NCI-H2227 (cell line): ENCODE results near the gene TAB2.
"Not testable (repeated sequence)": the region's sequence is repeated elsewhere in the genome, so short reads cannot be mapped to it uniquely, and the experiment has no call there.

Source experiments
- DNase-seq: peaks from one replicate; lab custom pipeline; 2025; ENCODE audit not compliant: unreplicated experiment; lab: John Stamatoyannopoulos, UW

Gene TAB2

DNA sequence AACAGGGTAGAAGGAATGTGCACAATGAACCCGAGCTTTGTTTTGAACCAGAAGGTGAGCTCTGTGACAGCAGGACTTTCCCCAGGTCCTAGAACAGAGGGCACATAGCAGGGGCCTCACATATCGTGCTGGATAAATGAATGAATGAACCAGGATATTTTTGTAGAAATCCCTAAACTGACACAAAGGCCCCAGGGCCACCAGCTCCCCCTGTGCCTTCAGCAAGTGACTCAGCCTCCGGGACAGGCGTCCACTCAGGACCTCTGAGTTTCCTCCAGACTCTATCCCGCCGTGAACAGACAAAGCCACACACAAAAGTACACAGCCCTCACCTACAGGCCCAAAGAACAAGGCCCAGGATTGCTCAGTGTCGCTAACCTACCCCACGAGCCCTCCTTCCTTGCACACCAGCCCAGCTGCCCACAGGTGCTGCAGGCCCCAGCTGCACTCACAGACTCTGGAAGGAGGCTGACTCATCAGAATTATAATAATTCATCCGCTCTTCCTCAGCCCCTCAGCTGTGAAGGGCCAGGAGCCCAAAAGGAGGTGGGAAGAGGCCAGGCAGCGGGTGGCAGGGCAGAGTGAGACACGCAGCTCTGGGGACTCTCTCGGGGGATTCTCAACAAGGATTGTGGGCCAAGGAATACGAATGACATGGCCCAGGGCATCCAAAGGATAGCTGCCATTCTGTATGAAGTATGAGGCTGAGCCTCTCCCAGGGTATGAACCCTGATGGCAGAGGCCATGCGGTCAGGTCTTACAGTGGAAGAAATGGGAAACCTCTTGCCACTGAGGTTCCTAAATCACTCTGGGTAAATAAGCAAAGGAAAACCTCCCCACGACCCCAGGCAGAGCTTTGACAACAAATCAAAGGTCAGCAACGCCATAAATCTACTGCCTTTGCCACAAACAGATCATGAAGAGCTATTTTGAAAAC is 123.5 kb downstream of the TAB2 start:
- no peak for DNase-seq

DNA sequence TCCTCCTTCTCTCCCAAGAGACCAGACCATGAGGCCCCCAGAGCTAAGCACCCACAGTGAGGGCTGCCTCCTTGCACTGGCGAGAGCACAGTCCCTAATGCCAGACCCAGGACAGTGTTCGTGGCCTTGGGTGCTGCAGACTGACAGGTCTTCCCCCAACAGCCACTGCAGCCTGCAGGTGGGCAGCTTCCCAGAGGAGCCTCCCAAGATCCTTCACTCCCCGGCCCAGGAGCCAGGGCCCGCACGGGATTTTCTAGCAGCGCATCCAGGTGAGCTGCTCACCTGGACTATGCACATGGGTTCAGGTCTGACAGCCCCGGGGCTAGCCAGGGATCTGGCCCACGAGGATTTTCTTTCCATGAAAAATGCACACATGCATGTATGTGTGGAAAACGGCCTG is 124.2 kb downstream of the TAB2 start:
- DNase-seq: no peak

DNA sequence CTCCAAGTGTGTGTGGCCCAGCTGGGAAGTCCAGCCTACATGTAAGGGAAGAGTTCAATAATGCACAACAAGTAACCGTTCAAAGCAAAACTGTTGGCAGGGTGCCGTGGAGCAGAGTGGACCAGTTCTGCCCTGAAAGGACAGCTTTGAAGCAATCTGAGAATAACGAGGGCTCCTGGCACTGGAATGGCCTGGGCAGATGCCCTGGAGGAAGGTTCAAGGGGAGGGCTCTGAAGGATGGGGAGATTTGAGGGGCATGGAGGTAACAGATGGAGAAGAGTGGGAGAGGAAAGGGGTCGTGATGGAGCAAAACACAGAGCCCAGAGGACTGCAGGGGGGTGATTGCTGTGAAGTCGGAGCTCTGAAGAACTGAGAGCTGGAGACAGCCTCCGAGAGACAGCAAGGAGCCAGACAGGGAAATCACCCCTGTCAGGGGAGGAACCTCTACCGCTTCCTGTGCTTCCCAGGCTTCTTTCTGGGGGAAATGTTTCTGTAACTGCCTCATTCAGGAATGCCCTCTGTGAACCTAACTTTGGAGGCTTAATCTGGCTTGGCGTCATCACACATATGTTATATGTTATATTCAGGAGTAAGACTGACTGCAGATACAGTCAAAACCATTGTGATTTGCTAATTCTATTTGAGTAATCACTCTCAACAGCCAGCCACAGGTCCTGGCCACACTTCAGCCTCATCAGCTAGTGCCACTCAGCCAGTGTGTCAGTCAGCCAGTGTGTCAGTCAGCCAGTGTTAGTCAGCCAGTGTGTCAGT is 126.1 kb downstream of the TAB2 start:
- no peak for DNase-seq

DNA sequence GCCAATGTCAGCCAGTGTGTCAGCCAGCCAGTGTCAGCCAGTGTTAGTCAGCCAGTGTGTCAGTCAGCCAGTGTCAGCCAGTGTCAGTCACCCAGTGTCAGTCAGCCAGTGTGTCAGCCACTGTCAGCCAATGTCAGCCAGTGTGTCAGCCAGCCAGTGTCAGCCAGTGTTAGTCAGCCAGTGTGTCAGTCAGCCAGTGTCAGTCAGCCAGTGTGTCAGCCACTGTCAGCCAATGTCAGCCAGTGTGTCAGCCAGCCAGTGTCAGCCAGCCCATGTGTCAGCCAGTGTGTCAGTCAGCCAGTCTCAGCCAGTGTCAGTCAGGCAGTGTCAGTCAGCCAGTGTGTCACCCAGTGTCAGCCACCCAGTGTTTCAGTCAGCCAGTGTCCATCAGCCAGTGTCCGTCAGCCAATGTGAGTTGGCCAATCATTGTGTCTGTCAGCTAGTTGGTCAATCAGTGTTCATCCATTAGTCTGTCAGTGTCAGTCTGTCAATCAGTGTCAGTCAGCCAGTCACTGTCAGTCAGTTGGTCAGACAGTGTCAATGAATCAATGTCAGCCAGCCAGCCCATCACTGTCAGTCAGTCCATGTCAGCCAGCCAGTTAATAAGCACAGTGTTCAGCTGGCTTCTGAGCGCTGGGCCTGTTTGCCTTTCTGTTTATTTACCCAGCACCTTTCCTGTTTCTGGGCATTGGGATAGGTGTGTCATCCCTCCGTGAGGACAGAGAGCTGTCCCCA is 127.0 kb downstream of the TAB2 start:
- DNase-seq: not testable (repeated sequence)

DNA sequence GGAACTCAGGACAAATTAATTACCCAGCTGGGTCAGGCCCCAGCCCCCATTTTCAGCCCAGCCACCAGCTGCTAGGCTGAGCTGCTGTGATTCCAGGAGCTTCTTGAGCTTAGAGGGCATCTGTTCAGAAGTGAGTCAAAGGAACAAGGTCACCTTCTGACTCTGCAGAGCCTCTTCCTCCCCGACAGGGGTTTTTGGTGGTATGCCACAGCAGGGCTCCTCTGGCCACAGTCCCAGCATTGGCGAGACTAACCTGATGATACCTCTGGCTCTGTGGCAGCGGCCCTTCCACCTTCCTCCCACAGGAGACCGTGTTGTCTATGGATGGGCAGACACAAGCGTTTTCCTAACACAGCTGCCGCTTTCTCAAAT is 127.6 kb downstream of the TAB2 start:
- no peak for DNase-seq

DNA sequence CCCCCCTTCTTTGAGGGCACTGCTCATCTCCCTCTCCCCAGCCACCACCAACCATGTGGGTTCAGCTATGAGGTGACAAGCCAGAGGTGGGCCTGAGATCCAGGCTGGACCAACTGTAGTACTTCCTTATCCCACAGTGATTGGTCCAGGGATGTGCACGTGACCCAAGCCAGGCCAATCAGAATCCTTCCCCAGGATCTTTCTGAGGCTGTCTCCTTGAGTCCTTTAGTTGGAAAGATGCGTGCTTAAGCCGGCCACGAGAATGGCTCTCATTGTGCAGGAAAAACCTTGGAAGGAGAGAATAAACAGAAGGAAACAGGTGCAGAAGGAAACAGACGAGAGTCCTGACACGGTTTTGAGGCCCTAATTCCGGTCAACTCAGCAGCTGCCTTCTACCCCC is 128.1 kb downstream of the TAB2 start:
- DNase-seq: no peak

DNA sequence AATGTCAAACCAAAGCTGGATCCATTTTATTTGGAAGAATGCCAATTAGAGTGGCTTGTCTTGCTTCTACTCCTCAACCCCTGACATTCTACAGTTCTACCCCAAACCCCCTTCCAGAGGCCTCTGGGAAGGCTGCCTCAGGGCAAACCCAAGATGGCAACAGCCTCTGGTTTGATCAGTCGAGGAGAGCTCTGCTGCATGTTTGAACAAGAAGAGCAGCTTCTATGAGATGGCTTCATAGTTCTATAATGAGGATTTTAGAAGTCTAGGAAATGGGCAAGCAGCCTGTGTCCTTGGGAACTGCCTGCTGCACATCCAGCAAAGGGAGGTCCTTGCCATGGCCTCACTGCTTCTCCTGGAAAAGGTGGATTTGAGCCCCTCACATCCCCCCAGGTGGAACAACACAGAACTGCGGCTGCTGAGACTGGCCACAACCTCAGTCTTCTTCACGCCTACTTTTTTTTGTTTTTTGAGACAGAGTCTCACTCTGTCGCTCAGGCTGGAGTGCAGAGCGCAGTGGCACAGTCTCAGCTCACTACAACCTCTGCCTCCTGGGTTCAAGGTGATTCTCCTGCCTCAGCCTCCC is 129.4 kb downstream of the TAB2 start:
- no peak for DNase-seq

DNA sequence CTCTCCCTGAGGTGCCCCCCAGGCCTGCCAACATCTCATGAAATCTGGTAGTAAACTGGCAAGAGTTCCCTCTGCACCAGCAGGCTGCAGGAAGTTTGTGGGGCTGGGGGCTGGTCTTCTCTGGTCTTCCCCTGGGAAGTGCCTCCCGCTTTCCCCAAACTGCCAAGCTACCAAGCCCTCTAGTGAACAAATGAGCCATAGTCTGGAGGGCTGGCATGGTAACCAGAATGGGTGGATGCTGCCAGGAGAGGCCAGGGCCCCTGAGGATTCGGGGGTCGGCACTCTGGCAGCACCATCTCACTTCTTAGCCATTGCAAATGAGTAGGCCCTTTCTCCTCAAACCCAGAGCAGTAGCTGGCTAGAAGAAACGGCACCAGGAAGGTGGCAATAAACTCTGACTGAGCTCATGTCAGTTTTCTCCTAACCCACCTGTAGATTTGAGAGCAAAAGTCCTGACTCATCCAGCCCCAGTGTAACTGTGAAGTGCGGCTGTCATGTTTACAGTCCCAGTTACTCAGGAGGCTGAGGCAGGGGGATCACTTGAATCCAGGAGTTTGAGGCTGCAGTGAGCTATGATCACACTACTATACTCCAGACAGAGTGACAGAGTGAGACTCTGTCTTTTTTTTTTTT is 131.4 kb downstream of the TAB2 start:
- no peak for DNase-seq

DNA sequence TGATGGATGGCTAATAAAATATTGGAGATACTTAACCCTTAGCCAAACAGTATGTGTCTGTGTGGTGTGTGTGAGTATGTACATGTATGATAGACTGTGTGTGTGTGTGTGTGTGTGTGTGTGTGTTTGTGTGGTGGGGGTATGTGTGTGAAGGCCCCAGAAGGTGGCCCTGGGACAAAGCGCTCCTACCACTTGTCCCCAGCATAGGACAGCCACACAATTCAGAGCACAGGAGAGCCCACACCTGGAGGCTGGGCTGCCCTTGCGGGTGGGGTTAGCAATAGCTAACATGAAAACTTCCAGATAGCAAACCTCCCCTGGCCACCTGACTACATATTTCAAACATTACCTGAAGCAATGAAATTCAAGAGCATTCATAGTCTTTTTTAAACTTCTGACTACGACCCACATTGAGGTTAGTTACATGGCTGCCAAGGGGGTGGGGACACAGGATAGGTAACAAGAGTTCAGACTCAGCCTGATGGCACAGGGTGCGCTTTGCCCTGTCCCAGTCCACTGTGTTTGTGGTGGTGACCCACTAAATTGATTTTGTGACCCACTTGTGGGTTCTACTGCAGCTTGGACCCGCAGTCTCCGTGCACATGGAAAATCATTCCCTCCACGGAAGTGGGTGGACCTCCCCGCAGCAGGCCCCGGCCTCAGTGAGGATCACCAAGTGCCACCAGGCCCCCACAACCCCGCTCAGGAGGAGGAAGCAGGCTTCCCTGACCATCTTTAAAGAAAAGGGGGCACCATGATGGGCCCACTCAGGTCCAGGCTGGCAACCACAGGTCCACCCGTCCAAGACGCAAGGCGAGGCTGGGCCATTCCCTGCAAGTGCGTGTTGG is 132.5 kb downstream of the TAB2 start:
- DNase-seq: no peak

DNA sequence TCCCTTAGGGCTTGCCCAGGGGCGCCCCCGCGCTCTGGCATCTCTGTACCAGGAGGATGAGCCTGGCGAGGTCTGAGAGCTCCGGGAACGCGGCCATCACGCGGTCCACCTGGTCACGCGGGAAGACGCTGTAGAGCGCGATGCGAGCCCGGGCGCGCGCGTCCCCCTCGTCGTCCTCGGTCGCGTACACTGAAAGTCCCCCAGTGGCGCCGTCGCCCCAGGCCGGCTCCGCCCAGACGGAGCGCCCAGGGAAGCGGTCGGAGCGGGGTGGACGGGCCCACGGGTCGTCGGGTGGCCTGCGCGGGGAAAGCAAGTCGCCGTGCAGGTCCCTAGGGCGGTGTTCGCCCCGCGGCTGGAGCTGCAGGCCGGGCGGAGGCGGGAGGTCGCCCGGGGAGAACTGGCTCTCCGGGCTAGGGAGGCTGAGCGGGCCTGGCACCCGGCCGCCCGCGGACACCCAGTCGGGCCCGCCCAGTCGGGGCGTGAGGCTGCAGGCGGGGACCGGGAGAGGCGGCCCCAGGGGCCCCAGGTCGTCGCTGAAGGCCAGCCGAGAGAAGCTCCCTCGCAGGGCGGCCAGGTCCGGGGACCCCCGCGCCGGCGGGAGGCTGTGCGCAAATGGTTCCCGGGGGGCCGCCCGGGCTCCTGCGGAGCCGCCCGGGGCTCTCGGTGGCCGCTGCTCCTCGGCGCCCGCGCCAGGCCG is 133.3 kb downstream of the TAB2 start:
- DNase-seq: peak; percentile 17

DNA sequence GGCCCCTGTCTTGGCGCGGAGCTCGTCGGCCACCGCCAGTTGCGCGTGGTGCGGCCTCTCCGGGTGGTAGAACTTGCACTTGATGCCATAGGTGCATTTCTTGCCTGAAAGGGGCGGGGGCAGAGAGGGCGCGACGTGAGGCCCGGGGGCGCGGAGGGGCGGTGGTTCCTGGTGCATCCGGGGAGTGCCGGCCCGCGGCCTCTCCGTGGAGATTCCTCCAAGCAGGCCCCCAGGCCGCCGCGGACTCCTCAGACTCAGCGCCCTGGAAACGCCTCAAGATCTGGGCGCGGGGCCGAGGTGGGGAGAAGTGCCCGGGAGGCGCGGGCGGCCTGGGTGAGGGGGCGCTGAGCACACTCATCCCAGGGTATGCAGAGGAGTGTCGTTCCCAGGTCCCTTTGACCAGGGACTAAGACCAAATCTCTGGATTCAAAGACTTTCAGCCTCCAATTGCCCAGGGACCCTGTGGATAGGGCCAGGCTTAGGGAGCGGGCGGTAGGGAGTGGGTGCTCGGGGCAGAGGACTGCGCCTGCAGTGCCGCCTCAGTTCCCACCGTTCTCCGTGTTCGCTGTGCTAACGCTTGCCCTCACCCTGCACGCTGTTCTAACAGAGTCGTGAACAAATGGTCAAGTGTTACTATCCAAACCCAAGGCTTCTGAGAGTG is 134.0 kb downstream of the TAB2 start:
- DNase-seq: no peak

DNA sequence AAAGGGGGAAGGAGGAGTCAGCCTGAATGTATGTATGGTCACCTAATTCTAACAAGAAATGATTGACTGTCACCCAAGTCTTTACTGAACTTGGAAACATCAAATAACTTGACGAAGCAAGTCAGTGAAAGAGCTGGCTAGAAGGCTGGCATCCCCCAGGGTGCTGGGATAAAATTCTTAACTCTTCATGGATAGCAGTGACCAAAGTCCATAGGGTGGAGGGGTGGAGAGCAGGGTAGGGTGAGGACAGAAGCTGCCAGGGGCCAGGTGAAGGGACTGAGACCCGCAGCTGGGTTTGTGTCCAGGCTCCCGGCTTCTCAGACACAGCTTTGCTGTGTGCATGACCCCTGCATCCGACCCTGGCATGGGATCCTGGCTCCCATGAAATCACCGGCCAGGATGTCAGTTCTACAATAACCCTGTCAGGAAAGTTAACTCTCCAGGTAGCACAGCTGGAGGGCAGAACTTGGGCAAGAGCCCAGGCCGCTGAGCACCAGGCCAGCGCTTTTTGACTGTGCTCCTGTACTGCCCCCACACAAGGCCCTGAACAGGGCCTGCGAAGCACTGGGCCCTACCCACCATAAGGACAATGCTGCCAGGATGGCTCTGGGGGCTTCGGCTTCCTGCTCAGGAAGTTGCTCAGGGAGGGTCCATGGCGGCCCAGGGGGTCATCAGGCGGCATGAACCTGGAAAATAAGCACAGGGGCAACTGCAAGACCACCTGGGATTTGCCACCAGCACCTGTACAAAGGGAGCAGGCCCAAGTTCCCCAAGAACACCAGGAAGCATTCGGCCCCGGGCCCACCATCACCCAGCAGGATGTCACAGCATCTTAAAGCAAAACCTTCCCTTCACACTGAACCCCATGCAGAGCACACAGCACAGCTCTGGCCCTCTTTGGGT is 134.8 kb downstream of the TAB2 start:
- DNase-seq: no peak

DNA sequence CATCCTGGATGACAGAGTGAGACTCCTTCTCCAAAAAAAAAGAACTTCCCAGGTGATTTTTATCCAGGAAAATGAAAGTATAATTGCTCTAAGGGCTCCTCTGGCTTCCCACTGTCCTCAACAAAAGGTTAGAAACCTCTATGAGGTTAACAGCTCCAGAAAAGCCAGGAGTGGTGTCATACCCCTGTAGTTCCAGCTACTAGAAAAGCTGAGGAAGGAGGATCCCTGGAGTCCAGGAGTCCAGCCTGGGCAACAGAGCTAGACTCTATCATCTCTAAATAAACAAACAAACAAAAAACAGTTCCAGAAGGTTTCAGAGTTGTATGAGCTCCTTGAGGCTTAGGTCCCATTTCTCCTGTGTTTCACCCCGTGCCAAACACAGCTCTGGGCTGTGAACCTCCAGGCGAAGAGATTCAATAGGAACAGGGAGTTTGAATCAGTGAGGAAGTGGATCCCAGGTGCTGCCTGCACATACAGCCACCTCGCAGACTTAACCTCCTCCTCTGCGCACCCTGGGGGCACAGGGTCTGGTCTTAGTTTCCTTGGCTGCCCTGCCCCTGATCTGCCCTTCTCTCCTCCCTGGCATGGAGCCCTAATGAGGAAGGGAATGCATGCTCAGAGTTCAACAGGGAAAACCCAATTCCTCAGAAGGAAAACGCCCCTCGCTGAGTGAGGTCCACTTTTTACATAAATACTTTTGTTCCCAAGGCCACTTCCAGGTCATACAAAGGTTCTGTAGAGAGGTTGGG is 136.3 kb downstream of the TAB2 start:
- DNase-seq: no peak

DNA sequence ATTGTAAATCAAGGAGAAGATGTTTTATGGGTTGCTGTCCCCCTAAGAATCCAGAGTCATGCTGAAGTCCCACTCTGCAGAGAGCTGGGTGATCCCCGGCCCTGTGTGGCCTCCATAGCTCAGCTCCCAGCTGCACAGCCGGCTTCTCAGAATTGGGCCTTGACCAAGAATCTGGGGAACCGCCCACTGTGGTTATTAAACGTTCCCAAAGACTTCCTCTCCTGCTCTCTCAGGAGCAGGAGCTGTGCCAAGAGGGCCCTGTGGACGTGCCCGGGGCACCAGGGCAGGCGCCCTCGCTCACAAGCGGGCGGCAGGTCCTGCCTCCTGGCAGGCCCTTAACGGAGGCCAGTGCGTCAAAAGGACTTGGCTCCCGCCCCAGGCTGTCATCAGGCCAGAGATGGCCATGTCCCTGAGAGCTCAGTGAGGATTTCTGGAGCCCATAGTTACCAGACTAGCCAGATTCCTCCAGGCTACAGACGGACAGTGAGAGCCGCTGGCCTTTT is 136.9 kb downstream of the TAB2 start:
- DNase-seq: peak; percentile 5

DNA sequence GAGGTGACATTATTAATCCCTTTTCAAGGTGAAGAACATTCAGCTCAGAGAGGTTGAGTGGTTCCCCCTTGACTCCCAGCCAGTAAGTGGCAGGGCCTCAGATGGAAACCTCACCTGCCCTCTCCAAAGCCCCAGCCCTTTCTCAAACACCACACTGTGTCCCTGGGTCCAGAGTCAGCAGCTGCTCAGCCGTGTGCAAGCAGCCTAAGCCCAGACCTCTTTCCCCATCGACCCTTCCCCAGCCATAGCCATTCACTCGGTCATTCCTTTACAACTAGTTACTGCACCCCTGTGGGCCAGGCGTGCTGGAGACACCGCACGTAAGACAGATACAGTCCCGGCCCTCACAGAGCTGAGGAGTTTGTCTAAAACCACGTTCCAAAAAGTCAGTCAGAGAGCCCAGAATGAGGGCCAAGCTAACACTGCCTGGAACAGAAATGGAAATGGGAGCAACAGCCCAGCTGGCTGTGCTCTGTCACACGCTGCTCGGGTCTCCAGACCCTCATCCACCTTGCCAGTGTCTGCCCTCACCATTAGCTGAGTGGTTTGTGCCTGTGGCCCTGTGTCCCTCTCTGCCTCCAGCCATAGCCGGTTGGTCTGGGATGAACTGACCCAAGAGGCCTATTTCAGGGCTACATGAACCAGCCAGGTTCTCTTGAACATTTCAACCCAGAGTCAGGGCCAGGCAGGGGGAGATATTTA is 137.7 kb downstream of the TAB2 start:
- DNase-seq: no peak

DNA sequence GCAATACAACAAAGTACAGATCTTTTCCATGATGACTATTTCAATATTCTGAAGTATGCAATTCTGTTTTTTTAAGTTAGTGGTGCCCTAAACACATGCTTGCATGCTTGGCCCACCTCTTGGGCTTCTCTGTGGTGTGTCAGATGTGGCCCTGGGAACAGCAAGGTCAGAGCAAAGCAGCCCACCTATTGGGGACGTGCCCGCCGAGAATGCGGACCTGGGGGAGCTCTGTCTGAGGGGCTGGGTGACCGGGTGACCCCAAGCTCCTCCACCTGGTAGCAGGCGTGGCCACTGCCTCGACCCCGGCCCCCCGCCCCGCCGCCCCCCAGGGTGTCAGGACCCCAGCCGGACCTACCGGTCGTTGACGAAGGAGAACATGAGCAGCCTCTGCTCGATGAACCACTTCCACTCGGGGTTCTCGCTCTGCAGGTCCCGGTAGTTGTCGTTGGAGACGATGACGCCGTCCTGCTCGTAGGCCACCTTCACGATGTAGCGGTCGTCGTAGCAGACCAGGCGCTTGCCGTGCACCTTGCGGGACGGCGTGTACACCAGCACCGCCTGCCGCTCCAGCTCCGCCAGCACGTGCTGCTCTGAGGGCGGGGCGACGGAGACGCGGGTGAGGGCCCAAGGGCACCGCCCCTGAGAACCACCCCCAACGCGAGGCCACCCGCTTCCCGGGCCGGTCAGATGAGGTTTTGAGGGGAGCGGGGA is 139.0 kb downstream of the TAB2 start:
- DNase-seq: no peak
